ENCODE results near the gene WNT5B. TPM values are rescaled to one million over a fixed set of nuclear protein-coding genes. Genes with fewer than 3 reads are reported as not detected.

The WNT5B gene
- total and polyA plus RNA-seq, 9 of the 15 experiments (the other 6 are each of a cell fraction or from before 2014, with no cell fraction given), result 0.42 to 16.8 (median 5.4) TPM

DNA sequence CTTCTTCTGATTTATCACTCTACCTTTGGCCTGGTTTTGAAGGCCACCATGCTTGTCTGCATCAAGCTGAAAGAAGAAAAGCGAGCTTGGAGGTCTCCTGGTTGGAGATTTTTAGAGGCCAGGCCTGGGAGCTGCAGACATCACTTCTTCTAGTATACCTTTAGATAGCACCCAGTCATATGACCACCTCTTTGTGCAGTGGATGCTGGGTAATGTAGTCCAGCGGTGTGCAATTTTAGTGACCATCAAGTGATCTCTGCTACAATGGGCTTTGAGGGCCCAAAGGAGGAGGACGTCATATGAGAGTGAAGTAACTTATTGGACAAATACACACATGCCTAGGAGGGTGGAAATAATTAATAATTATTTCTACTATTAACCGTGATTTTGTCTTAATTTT lies 15.2 kb upstream of the WNT5B start (continued):
- TF ChIP-seq, protein P1, sequence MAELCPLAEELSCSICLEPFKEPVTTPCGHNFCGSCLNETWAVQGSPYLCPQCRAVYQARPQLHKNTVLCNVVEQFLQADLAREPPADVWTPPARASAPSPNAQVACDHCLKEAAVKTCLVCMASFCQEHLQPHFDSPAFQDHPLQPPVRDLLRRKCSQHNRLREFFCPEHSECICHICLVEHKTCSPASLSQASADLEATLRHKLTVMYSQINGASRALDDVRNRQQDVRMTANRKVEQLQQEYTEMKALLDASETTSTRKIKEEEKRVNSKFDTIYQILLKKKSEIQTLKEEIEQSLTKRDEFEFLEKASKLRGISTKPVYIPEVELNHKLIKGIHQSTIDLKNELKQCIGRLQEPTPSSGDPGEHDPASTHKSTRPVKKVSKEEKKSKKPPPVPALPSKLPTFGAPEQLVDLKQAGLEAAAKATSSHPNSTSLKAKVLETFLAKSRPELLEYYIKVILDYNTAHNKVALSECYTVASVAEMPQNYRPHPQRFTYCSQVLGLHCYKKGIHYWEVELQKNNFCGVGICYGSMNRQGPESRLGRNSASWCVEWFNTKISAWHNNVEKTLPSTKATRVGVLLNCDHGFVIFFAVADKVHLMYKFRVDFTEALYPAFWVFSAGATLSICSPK (IDR thresholded peaks at IDR 0.05; ENCODE audit: borderline replicate concordance), result no peak
- peak; percentile 88 for TF ChIP-seq HCFC1 (IDR thresholded peaks at IDR 0.05; ENCODE audit: low read depth, low read length)
- TF ChIP-seq ZNF143 (CRISPR knock-in tag; IDR thresholded peaks at IDR 0.05), result peak; percentile 79
- TF ChIP-seq, protein P2, sequence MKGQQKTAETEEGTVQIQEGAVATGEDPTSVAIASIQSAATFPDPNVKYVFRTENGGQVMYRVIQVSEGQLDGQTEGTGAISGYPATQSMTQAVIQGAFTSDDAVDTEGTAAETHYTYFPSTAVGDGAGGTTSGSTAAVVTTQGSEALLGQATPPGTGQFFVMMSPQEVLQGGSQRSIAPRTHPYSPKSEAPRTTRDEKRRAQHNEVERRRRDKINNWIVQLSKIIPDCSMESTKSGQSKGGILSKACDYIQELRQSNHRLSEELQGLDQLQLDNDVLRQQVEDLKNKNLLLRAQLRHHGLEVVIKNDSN (CRISPR knock-in tag; IDR thresholded peaks at IDR 0.05), result peak; percentile 87
- no peak for TF ChIP-seq PTTG1 (tag; IDR thresholded peaks at IDR 0.05; ENCODE audit: low read depth)

DNA sequence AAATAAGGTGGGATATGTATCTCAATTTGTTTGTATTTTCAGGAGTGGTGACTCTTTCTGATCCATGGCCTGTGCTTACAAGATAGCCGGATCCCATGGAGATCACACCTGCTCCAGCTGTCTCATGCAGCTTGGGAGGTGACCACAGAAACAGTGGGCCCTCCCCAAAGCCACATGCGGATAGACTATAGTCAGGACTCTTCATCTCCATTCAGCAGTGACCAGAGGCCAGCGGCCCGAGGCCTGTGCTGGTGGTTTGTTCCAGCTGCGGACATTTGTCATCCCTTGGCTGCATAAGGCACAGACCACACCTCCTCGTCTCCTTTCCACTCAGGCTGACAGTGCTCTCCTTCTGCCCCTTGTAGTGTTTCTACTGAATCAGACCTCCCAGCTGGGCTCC lies 14.7 kb upstream of the WNT5B start:
- Histone ChIP-seq H3K9me3 (replicated peaks; ENCODE audit: control insufficient read depth, insufficient read depth, low read depth, low read length) (no peaks in the 10 kb centered on the region), H4K20me1 (replicated peaks; ENCODE audit: control insufficient read depth, insufficient read depth, low read length) (no peaks in the 10 kb centered on the region), H3K36me3 (ENCODE audit: control insufficient read depth, insufficient read depth, low read length) (no peaks in the 10 kb centered on the region), H3K79me2 (ENCODE audit: control insufficient read depth, insufficient read depth, low read length) (no peaks in the 10 kb centered on the region), H3K4me1 (replicated peaks in 1 of 2; ENCODE audit: control insufficient read depth in 2 of 2, insufficient read depth in 2 of 2, low read length in 2 of 2) (peaks cover 21 to 37% of the 10 kb centered on the region in 2 experiments), H2AFZ (ENCODE audit: low read depth, low read length) (peak overlapping the region; percentile 86), H3K9ac (ENCODE audit: insufficient read depth in 1 of 2, low read depth in 2 of 2, low read length in 2 of 2) (no peak overlapping the region), H3K4me2 (ENCODE audit: insufficient read depth, low read length) (peak overlapping the region; percentile 41; the same call in 1 of the 2 replicates), H3K27ac (ENCODE audit: extremely low read depth, low read depth, low read length) (peak overlapping the region; percentile 35), H3K4me3 (no peak overlapping the region), H3K9me1 (ENCODE audit: control insufficient read depth, insufficient read depth, low read length) (no peaks in the 10 kb centered on the region), H3K27me3 (ENCODE audit: control insufficient read depth in 2 of 2, insufficient read depth in 2 of 2, low read length in 2 of 2) (no peaks in the 10 kb centered on the region)
- ATAC-seq, result peak; percentile 72
- POLR2A ChIA-PET, result no interaction called here
- CTCF ChIA-PET (ENCODE audit: low intra/inter-chr PET ratio), result no interaction called here
- intact Hi-C loops (cut with micrococcal nuclease) (no loop called here), in situ Hi-C loops (cut with MboI) (no loop called here)
- no TSS peak for BruUV-seq (replicated peaks)
- 19% methylated on average over 6 of the region's 6 CpGs for WGBS (ENCODE audit: insufficient coverage, low coverage, missing lambda C conversion rate)
- peak; percentile 60 to 68 (median 60) for DNase-seq (ENCODE audit: extremely low read depth in 1 of 4, low spot score in 3 of 4)
- FAIRE-seq, result no peak
- TF ChIP-seq FOXP1 (CRISPR knock-in tag; IDR thresholded peaks at IDR 0.05), result 0 out of 2 replicates have a peak, but pooled peaks have one; percentile 32
- no peak for TF ChIP-seq ZC3H11A (IDR thresholded peaks at IDR 0.05; ENCODE audit: low read depth, low read length)
- TF ChIP-seq TAL1 (IDR thresholded peaks at IDR 0.05), result peak; percentile 49; the same call in 1 of the 2 replicates
- TF ChIP-seq, protein P3, sequence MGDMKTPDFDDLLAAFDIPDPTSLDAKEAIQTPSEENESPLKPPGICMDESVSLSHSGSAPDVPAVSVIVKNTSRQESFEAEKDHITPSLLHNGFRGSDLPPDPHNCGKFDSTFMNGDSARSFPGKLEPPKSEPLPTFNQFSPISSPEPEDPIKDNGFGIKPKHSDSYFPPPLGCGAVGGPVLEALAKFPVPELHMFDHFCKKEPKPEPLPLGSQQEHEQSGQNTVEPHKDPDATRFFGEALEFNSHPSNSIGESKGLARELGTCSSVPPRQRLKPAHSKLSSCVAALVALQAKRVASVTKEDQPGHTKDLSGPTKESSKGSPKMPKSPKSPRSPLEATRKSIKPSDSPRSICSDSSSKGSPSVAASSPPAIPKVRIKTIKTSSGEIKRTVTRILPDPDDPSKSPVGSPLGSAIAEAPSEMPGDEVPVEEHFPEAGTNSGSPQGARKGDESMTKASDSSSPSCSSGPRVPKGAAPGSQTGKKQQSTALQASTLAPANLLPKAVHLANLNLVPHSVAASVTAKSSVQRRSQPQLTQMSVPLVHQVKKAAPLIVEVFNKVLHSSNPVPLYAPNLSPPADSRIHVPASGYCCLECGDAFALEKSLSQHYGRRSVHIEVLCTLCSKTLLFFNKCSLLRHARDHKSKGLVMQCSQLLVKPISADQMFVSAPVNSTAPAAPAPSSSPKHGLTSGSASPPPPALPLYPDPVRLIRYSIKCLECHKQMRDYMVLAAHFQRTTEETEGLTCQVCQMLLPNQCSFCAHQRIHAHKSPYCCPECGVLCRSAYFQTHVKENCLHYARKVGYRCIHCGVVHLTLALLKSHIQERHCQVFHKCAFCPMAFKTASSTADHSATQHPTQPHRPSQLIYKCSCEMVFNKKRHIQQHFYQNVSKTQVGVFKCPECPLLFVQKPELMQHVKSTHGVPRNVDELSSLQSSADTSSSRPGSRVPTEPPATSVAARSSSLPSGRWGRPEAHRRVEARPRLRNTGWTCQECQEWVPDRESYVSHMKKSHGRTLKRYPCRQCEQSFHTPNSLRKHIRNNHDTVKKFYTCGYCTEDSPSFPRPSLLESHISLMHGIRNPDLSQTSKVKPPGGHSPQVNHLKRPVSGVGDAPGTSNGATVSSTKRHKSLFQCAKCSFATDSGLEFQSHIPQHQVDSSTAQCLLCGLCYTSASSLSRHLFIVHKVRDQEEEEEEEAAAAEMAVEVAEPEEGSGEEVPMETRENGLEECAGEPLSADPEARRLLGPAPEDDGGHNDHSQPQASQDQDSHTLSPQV (IDR thresholded peaks at IDR 0.05), result 0 out of 2 replicates have a peak, but pooled peaks have one; percentile 8
- peak; percentile 27; the same call in 1 of the 2 replicates for TF ChIP-seq L3MBTL2 (IDR thresholded peaks at IDR 0.05)
- no peak for TF ChIP-seq MYNN (IDR thresholded peaks at IDR 0.05)
- TF ChIP-seq MYNN (CRISPR knock-in tag; IDR thresholded peaks at IDR 0.05), result no peak
- no peak for TF ChIP-seq NFE2 (IDR thresholded peaks at IDR 0.05; ENCODE audit: low read depth)
- no peak for TF ChIP-seq ZBTB8A (IDR thresholded peaks at IDR 0.05; ENCODE audit: partially characterized antibody)
- no peak for TF ChIP-seq SRSF7 (optimal IDR thresholded peaks at IDR 0.05; ENCODE audit: low read depth, low read length)
- TF ChIP-seq SP2 (IDR thresholded peaks at IDR 0.05; ENCODE audit: extremely low read depth, low read depth, low read length, poor library complexity, severe bottlenecking), result no peak
- TF ChIP-seq HSF4 (CRISPR knock-in tag; IDR thresholded peaks at IDR 0.05; ENCODE audit: borderline replicate concordance), result no peak

Data from K562 (cell line).